ENCODE data around the gene ADAMTSL1.

GRCh38 chr9:18501949-18502348, 28.0 kb downstream of the ADAMTSL1 start:
- no peak for TF ChIP-seq CTCF (IDR thresholded peaks at IDR 0.05 in 2 of 3, conservative IDR thresholded peaks at IDR 0.05 in 1 of 3; ENCODE audit: borderline replicate concordance in 1 of 3, insufficient read depth in 1 of 3, low read depth in 2 of 3, low read length in 2 of 3)
- no peak for TF ChIP-seq ATF3 (IDR thresholded peaks at IDR 0.05)
- no peak for TF ChIP-seq POLR2AphosphoS5 (IDR thresholded peaks at IDR 0.05; ENCODE audit: low read depth, low read length)
- no peak for TF ChIP-seq FOSL1 (IDR thresholded peaks at IDR 0.05; ENCODE audit: low read depth)
